Keratinocyte (primary cell): Measurements from ENCODE around the gene PAPOLA. TPM values are rescaled to one million over a fixed set of nuclear protein-coding genes. Genes with fewer than 3 reads are reported as not detected.
A peak's percentile ranks its signal among the peaks of the same experiment; 100 is the strongest.

Source experiments
- DNase-seq: peaks from one replicate; pipeline ENCODE4 v3.0.0-alpha.2; 2011; ENCODE audit warnings: low read depth, missing footprints, low spot score
- FAIRE-seq: peaks from 2 replicates; lab custom pipeline; 2011; peaks lifted over from hg19 to GRCh38; lab: Jason Lieb, UNC
- H2AFZ ChIP-seq: 2 replicates; pipeline ENCODE4 v1.6.0; 2012; ENCODE audit warnings: low read length, control low read depth, inconsistent platforms; ENCODE audit not compliant: control insufficient read depth
- H3K27ac ChIP-seq: 2 replicates; pipeline ENCODE4 v1.5.1; 2011; ENCODE audit warnings: low read length; ENCODE audit not compliant: control insufficient read depth, insufficient read depth
- H3K27me3 ChIP-seq: 3 replicates; pipeline ENCODE4 v1.6.0; 2011; ENCODE audit warnings: low read length; ENCODE audit not compliant: control insufficient read depth, insufficient read depth; ENCODE audit errors: extremely low read depth
- H3K36me3 ChIP-seq, 2 experiments: 2 replicates in 1 of 2; 3 replicates in 1 of 2; pipeline ENCODE4 v1.5.1; 2011; ENCODE audit warnings: low read length in 2 of 2, mild to moderate bottlenecking in 1 of 2; ENCODE audit not compliant: control insufficient read depth in 2 of 2, insufficient read depth in 2 of 2; ENCODE audit errors: extremely low read depth in 1 of 2
- H3K4me1 ChIP-seq: 3 replicates; pipeline ENCODE4 v1.5.1; 2011; ENCODE audit warnings: low read length; ENCODE audit not compliant: control insufficient read depth, insufficient read depth; ENCODE audit errors: extremely low read depth
- H3K4me2 ChIP-seq: 3 replicates; pipeline ENCODE4 v1.6.0; 2011; ENCODE audit warnings: low read depth, low read length; ENCODE audit not compliant: control insufficient read depth, insufficient read depth; ENCODE audit errors: extremely low read depth
- H3K4me3 ChIP-seq, 3 experiments: fragments of 200-600 bp in 1 of 3; sonication (generic) in 1 of 3; 2 replicates in 2 of 3; 3 replicates in 1 of 3; pipeline ENCODE4 v1.5.1; 2011 to 2016; ENCODE audit warnings: low read length in 3 of 3, mild to moderate bottlenecking in 3 of 3, control low read depth in 2 of 3, inconsistent platforms in 1 of 3, low read depth in 1 of 3, mixed read lengths in 1 of 3, mixed run types in 1 of 3, moderate library complexity in 1 of 3; ENCODE audit not compliant: control insufficient read depth in 2 of 3, insufficient read depth in 2 of 3; ENCODE audit errors: extremely low read depth in 1 of 3
- H3K79me2 ChIP-seq: 2 replicates; pipeline ENCODE4 v1.6.0; 2012; ENCODE audit warnings: low read length; ENCODE audit not compliant: control insufficient read depth, insufficient read depth
- H3K9ac ChIP-seq: 3 replicates; pipeline ENCODE4 v1.6.0; 2011; ENCODE audit warnings: low read length; ENCODE audit not compliant: control insufficient read depth, insufficient read depth; ENCODE audit errors: extremely low read depth
- H3K9me1 ChIP-seq: 3 replicates; pipeline ENCODE4 v1.6.0; 2011; ENCODE audit warnings: low read length; ENCODE audit not compliant: control insufficient read depth, insufficient read depth; ENCODE audit errors: extremely low read depth
- H3K9me3 ChIP-seq: 2 replicates; pipeline ENCODE4 v1.5.1; 2012; ENCODE audit warnings: low read depth, low read length; ENCODE audit not compliant: control insufficient read depth
- H4K20me1 ChIP-seq: 3 replicates; pipeline ENCODE4 v1.6.0; 2011; ENCODE audit warnings: low read length; ENCODE audit not compliant: control insufficient read depth, insufficient read depth; ENCODE audit errors: extremely low read depth
- EZH2 ChIP-seq: IDR thresholded peaks from one replicate; pipeline ENCODE4 v1.6.1; 2012; ENCODE audit warnings: inconsistent platforms, mild to moderate bottlenecking, low read length, moderate library complexity
- dilution Hi-C: fragments of 300-500 bp; cut with MboI; formaldehyde crosslinking; loops from one replicate; pipeline ENCODE4 v1.7.0; 2020; ENCODE audit warnings: low sequenced_read_pairs; ENCODE audit not compliant: extremely low pct_ligation_motif_present
- polyA minus RNA-seq, 3 experiments: library from RNA; depleted of rRNA, polyadenylated mRNA; stranded (reverse); fragments of >200 nt; gene quantifications; 1 replicate in 1 of 3; 2 replicates in 1 of 3; 3 replicates in 1 of 3; pipeline ENCODE4 v1.2.3, GENCODE V29; 2011
- polyA plus RNA-seq, 5 experiments: library from polyadenylated mRNA; depleted of rRNA in 3 of 5; stranded (reverse) in 3 of 5; stranded (forward) in 1 of 5; unstranded in 1 of 5; fragments of >200 nt; gene quantifications; 1 replicate in 1 of 5; 2 replicates in 3 of 5; 3 replicates in 1 of 5; pipeline versions ENCODE4 v1.2.1 to v1.2.3, GENCODE V29; 2011 to 2012; ENCODE audit warnings: missing spikeins in 2 of 5, low read depth in 1 of 5, low replicate concordance in 1 of 5
- TF ChIP-seq, protein P1 (sequence below), 3 experiments: IDR thresholded peaks in 1 of 3; conservative IDR thresholded peaks in 1 of 3; optimal IDR thresholded peaks in 1 of 3; 2 replicates in 2 of 3; 3 replicates in 1 of 3; pipeline versions ENCODE3 to v1.5.1; 2011; ENCODE audit warnings: low read length in 3 of 3, mild to moderate bottlenecking in 3 of 3, moderate library complexity in 2 of 3, control low read depth in 1 of 3, inconsistent platforms in 1 of 3; ENCODE audit not compliant: insufficient read depth in 2 of 3; ENCODE audit errors: extremely low read depth in 1 of 3

The PAPOLA gene
- 109 to 154 TPM (median 112 TPM) in 3 replicates for polyA plus RNA-seq
- 186 TPM for polyA plus RNA-seq (2011; ENCODE audit: low read depth)
- polyA plus RNA-seq (2011; cell fraction: cytosol; rRNA removed) = 83.2 and 167 TPM in 2 replicates
- 69.8 and 92.7 TPM in 2 replicates for polyA plus RNA-seq (2011; cell fraction: nucleus; rRNA removed)
- 67.7 and 87.4 TPM in 2 replicates for polyA plus RNA-seq (2012; ENCODE audit: low replicate concordance)
- polyA minus RNA-seq = 78.5 to 239 TPM (median 162 TPM) in 3 replicates
- polyA minus RNA-seq (2011; cell fraction: cytosol; rRNA and poly(A)+ RNA removed) = 111 TPM
- 73.2 and 121 TPM in 2 replicates for polyA minus RNA-seq (2011; cell fraction: nucleus; rRNA and poly(A)+ RNA removed)

DNA sequence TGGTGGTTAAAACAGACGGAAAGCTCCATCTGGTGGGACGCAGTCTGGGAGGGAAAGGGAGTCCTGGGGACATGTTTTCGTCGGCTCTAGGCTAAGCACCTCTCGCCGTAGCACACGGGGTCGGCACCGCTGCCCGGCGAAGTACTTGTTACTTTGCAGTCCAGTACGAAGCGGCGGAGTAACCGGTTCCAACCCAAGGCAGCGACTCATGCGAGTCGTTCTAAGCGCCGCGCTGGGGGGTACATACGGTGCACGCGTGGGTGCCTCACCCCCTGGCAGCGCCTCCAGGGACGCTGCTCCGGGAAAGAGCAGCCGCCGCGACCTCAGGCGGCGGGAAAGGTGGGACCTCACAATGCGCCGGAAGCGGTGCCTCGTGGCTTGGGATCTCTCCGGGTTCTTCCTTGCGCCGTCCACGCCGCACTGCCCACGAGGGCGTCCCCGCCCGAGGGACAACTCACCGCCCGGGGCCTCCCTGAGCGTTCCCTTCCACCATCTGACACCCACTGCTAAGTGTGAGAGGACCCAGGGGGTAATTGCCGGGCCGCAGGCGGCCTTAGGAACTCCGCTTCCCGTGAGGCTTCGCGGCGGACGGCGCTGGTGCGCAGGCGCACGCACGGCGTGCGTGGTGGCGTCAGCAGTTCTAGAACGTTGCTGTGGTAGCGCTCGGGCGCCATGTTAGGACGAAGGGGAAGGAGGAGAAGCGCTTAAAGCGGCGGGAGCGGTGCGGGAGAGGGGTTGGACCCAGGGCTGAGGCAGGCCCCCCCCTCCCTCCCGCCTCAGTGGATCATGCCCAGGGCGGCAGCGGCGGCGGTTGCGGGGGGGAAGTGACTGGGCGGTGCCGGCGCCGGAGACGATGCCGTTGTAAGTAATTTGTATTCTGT lies at the start of gene PAPOLA:
TSS of gene PAPOLA (plus strand) at position 643 of the 881 bp plus-strand sequence. CDS start at position 854, 211 bp downstream.
- peaks cover 52% of the 10 kb centered on the region for H3K79me2 ChIP-seq
- DNase-seq (peak; percentile 66), FAIRE-seq (no peak)
- peak within 1 kb of the TSS; percentile 95 for H3K9ac ChIP-seq
- peaks cover 25% of the 10 kb centered on the region for H3K4me1 ChIP-seq
- no peaks in the 10 kb centered on the region for H3K9me3 ChIP-seq
- H3K9me1 ChIP-seq = peaks cover 8% of the 10 kb centered on the region
- peaks cover 19% of the 10 kb centered on the region for H4K20me1 ChIP-seq
- peak within 1 kb of the TSS; percentile 93 for H3K4me2 ChIP-seq
- H3K27me3 ChIP-seq = no peaks in the 10 kb centered on the region
- TF ChIP-seq, protein P1, sequence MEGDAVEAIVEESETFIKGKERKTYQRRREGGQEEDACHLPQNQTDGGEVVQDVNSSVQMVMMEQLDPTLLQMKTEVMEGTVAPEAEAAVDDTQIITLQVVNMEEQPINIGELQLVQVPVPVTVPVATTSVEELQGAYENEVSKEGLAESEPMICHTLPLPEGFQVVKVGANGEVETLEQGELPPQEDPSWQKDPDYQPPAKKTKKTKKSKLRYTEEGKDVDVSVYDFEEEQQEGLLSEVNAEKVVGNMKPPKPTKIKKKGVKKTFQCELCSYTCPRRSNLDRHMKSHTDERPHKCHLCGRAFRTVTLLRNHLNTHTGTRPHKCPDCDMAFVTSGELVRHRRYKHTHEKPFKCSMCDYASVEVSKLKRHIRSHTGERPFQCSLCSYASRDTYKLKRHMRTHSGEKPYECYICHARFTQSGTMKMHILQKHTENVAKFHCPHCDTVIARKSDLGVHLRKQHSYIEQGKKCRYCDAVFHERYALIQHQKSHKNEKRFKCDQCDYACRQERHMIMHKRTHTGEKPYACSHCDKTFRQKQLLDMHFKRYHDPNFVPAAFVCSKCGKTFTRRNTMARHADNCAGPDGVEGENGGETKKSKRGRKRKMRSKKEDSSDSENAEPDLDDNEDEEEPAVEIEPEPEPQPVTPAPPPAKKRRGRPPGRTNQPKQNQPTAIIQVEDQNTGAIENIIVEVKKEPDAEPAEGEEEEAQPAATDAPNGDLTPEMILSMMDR (optimal IDR thresholded peaks at IDR 0.05 in 1 of 3, IDR thresholded peaks at IDR 0.05 in 1 of 3, conservative IDR thresholded peaks at IDR 0.05 in 1 of 3; ENCODE audit: extremely low read depth in 1 of 3, insufficient read depth in 2 of 3, low read length in 3 of 3) = peak in 2 of 3 experiments; percentile 9 to 18
- TF ChIP-seq EZH2 = no peak
- peak within 1 kb of the TSS; percentile 94 for H3K27ac ChIP-seq
- H3K4me3 ChIP-seq = peak within 1 kb of the TSS; percentile 75 to 97 (median 93)
- H3K36me3 ChIP-seq = peaks cover 0 to 7% of the 10 kb centered on the region in 2 experiments
- dilution Hi-C loops = no loop called here
- H2AFZ ChIP-seq = peak within 1 kb of the TSS; percentile 94

GRCh38 chr14:96452684-96453083 lies 49.5 kb upstream of the PAPOLA start:
- Histone ChIP-seq H3K4me2 (no peak overlapping the region), H3K4me3 (no peak overlapping the region), H3K27me3 (no peaks in the 10 kb centered on the region), H3K27ac (no peak overlapping the region), H3K79me2 (no peaks in the 10 kb centered on the region), H2AFZ (no peak overlapping the region), H3K9ac (no peak overlapping the region), H3K36me3 (no peaks in the 10 kb centered on the region), H3K9me3 (no peaks in the 10 kb centered on the region), H3K4me1 (no peaks in the 10 kb centered on the region), H3K9me1 (no peaks in the 10 kb centered on the region), H4K20me1 (no peaks in the 10 kb centered on the region)
- TF ChIP-seq, protein P1 (optimal IDR thresholded peaks at IDR 0.05 in 1 of 3, IDR thresholded peaks at IDR 0.05 in 1 of 3, conservative IDR thresholded peaks at IDR 0.05 in 1 of 3; ENCODE audit: extremely low read depth in 1 of 3, insufficient read depth in 2 of 3, low read length in 3 of 3) = no peak
- no peak for TF ChIP-seq EZH2
- no peak for DNase-seq
- dilution Hi-C loops = no loop called here
- FAIRE-seq = no peak
